Muscle of back (tissue), 11 donors: ENCODE data around the gene SLC6A19. TPM values are rescaled to one million over a fixed set of nuclear protein-coding genes. Genes with fewer than 3 reads are reported as not detected.

Experiments
- DNase-seq, 3 donors: peaks; one replicate each; pipeline versions ENCODE4 v3.0.0 to v3.0.0-alpha.2; 2013
- polyA plus RNA-seq, 10 donors: library from polyadenylated mRNA; unstranded; fragments of 120-200 nt; gene quantifications; one replicate each; pipeline ENCODE4 v1.2.1, GENCODE V29; 2013; ENCODE audit not compliant: insufficient read length in 10 of 10

The SLC6A19 gene
- polyA plus RNA-seq, 10 donors = 0.03 to 0.17 (median 0.10) TPM; not detected in 6

DNA sequence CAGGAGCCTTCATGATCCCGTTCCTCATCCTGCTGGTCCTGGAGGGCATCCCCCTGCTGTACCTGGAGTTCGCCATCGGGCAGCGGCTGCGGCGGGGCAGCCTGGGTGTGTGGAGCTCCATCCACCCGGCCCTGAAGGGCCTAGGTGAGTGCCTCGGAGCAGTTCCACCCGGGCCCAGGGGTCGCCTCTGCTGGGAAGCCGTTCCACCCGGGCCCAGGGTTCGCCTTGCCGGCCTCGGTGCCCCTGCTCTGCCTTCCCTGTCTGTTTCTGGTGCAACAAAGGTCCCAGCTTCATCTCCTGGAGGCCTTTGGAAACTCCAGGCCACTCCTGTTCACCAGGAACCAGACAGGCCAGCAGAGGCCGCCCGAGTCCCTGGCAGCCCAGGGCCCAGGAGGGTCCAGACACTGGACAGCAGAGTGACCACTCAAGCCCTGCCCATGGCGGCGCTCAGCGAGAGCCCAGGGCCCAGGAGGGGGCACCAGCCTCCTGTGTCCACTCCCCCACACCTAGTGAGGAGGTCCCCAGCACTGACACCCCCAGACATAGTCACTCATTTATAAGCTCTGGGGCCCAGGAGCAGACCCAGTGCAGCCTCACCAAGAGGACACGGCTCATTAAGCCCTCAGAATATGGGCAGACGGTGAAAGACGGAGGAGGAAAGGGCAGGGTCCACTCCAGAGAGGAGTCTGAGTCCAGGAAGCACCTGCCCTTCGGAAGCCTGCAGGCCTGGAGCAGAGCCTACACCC, 7.5 kb downstream of the SLC6A19 start:
- DNase-seq = peak in 2 of 3 donors; percentile 10 to 51

DNA sequence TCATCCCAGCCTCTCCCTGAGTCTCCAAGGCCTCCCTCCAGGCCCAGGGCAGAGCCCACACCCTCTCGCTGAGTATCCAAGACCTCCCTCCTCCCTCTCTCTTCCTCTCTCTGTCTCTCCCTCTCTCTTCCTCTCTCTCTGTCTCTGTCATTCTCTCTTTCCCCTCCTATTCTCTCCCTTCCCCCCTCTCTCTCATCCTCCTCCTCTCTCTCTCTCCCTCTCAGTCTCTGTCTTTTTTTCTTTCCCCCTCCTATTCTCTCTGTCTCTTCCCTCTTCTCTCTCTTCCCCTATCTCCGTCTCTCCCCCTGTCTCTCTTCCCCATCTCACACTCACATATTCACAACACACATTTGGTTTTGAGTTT, 8.1 kb downstream of the SLC6A19 start:
- no peak for DNase-seq

DNA sequence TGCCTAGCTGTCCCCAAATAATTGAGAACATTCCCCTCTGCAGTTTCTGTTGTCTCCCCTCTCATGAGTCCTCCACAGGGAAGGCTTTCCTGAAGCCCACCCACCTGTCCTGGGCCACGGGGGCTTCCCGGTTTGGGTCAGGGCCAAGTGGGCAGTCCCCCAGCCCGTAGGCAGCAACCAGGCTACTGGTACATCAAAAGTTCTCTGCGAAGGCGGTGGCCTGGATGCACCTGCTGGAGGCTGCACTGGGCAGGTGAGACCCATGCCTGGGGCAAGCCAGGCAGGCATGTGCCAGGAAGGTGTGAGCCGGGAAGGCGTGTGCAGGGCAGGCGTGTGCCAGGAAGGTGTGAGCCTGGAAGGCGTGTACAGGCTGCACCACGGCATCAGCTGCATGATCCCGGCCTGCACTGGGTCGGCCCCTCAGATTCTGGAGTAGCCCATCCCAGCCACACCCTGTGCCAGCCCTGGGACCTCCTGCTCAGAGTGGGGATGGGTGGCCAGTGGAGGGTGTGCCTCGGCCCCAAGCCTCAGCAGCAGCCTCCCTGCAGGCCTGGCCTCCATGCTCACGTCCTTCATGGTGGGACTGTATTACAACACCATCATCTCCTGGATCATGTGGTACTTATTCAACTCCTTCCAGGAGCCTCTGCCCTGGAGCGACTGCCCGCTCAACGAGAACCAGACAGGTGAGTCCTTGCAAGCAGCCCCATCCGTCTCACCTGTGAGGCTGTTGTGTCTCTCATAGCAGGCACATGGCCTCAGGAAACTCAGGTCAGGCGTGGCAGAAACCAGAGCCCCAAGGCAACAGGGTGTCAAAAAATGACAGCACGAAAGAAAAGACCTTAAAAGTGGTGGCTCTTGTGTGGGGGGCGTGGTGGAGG, 8.7 kb downstream of the SLC6A19 start:
- no peak for DNase-seq

DNA sequence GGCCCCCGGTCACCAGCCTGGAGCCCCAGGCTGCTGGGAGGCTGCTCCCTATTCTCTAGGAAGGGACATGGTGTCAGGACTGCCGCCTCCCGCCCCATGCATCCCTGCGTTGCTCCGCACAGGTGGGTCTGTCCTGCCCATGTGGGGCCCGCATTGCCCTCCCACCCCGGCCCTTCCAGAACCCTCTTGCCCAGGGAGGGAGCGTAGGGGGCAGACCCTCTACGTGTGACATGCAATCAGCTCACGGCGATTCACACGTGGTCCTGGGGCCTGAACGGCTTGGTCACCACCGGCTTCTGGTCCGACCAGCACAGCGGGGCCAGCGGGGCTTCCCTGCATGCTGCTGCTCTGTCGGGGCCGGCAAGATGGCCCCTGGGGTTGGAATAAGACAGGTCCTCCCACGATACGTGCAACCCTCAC, 9.4 kb downstream of the SLC6A19 start:
- no peak for DNase-seq

DNA sequence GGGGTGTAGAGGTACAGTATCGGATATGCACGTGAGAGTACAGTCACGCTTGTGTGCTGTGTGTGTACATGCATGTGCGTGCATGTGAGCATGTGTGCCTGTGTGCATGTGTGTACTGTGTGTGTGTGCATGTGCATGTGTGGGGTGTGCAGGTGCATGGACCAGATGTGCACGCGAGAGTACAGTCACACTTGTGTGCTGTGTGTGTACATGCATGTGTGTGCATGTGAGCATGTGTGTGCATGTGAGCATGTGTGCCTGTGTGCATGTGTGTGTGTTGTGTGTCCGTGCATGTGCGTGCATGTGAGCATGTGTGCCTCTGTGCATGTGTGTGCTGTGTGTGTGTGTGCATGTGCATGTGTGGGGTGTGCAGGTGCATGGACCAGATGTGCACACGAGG, 10.3 kb downstream of the SLC6A19 start:
- DNase-seq = no peak

DNA sequence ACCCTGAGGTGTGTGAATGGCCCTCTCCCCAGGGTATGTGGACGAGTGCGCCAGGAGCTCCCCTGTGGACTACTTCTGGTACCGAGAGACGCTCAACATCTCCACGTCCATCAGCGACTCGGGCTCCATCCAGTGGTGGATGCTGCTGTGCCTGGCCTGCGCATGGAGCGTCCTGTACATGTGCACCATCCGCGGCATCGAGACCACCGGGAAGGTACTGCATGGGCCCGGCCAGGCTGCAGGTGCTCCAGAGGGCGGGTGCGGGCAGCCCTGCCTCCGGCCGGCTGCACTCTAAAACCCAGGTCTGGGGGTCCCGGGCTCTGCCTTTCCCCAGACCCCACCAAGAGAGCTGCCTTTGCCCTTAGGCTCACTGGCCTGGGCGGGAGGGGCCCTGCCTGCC, 10.9 kb downstream of the SLC6A19 start:
- DNase-seq = no peak

DNA sequence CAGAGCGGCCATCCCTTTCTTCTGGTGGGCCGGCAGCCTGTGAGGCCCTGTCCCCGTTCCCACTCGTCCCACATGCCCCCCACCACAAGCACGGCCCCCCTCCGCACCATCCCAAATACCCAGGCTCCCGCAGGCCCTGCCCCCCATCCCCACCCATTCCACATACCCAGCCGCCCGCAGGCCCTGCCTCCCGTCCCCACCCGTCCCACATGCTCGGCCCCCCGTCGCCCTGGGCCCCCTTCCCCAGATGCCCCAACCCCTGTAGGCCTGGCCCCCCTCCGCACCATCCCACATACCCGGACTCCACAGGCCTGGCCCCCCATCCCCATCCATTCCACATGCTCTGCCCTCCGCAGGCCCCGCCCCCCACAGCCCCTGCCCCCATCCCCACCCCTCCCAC, 11.5 kb downstream of the SLC6A19 start:
- no peak for DNase-seq

DNA sequence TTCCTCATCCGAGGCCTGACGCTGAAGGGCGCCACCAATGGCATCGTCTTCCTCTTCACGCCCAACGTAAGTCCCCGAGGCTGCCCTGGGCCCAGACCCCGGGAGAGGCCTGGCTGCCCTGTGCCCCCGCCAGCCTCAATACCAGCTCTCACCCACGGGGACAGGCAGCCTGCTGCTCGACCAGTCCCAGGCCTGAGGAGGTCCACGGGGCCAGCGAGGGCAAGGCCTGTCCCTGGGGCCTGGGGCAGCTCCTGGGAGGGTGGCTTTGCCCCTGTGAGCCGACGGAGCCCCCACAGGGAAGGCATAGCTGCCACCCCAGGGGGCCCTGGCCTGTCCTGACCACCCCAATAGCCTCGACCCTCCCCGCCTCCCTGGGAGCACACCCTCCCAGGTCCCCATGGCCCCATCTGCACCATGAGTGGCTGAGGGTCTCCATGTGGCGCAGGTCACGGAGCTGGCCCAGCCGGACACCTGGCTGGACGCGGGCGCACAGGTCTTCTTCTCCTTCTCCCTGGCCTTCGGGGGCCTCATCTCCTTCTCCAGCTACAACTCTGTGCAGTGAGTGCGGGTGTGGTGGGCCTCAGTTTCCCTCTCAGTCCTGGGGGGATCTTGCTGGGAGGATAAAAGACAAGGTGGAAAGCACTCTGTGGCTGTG, 12.2 kb downstream of the SLC6A19 start:
- DNase-seq = no peak

DNA sequence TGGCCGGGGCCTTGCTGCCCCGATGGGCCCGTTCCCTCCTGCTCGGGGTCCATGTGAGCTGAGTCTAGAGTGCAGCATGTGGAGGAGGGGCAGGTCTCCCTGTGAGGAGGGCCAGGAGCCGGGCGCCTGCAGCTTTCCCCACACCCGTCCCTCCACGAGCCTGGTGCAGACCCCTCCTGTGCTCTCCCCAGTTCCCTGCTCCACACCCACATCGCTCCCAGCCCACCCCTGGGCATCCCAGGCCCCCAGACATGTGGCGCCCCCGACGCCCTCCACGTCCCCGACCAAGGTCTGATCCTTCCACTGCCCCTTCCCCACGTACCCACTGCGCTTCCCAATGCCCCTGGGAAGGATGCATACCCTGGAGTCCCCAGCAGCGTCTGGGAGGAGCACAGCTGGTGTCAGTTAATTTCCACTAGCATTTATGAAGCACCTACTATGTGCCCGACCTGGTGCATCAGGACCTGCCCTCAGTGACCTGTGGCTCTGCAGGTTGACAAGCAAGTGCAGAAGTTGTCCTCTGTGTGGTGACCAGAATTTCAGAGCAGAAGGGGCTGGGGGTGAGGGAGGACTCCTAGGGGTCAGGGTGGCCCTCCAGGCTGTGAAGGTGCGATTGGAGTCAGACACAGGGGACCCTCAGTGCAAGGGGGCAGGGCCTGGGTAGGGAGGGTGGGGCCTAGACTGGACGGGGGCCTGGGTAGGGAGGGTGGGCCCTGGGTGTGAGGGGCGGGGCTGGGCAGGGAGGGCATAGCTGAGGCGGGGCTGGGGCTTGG, 13.0 kb downstream of the SLC6A19 start:
- no peak for DNase-seq

DNA sequence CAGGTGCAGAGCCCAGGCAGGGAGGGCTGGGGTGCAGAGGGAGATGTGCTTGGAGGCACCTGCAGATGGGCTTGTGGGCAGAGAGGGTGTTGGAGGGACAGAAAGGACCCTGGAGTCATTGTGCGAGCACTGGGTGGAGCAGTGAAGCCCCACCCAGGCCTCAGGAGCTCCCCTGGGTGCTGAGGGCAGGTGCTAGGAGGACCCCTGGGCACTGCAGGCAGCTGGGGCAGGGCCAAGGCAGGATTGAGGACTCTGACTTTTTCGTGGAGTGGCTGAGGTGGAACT, 13.5 kb downstream of the SLC6A19 start:
- DNase-seq = no peak

DNA sequence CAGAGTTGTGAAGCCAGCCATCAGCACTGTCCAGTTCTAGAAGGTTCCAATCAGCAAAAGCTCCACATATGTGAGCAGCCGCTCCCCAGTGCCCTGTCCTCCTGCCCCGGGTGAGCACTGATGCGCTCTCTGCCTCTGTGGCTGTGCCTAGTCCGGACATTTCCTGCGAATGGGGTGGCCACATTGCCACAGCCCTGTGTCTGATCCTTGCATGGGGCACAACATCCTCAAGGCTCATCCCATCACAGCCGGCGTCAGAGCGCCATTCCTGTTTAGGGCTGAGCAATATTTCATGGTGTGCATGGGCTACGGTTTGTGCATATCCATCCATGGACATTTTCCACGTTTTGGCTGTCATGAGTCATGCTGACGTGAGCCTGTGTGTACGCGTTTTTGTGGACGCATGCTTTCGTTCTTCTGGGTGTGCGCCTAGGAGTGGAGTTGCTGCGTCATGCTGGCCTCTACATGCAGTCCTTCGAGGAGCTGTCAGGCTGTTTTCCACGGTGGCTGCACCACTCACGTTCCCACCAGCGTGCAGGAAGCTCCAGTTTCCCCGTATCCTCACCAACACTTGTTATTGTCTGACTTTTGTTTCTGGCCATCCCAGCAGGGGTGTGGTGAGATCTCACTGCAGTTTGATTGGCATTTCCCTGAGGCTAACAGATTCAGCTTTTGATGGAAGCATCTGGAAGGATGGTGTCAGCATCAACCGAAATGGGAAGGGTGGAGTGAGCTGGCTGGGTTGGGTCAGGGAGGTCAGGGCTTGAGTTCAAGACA, 14.1 kb downstream of the SLC6A19 start:
- DNase-seq = no peak

DNA sequence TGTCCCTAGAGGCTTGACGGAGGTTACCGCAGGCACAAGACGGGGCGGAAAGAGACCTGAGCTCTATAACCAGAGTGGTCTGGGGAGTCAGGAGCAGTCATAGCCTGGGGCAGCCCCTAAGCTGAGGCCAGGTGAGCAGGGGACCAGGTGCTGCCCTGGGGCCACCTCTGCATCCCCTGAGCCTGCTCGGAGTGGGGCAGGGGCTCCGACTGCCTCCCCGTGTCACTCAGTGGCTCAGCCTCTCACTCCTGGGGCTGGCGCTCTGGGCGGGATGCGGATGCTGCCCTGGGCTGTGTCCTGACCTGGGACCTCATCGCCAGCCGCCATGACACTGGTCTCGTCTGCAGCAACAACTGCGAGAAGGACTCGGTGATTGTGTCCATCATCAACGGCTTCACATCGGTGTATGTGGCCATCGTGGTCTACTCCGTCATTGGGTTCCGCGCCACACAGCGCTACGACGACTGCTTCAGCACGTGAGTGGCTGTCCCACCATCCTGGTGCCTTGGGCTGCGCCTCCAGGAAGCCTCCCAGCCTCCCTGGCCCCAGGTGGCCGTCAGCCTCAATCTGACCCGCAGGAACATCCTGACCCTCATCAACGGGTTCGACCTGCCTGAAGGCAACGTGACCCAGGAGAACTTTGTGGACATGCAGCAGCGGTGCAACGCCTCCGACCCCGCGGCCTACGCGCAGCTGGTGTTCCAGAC, 15.0 kb downstream of the SLC6A19 start:
- no peak for DNase-seq

DNA sequence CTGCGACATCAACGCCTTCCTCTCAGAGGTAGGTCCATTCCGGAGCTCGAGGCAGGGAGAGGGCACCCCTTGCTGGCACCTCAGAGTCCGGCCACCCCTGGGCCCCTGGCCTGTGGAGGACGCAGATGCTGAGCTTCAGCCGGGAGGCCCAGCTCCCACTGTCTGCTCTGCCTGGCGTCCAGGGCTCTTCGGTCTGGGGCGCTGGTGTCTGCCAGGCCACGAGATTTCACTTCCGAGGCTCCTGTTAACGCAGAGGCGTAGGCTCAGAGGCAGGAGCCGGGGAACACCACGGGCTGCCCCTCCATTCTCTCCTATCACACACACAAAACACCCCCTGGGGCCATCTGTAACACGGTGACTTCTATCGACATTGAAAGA, 15.5 kb downstream of the SLC6A19 start:
- no peak for DNase-seq

DNA sequence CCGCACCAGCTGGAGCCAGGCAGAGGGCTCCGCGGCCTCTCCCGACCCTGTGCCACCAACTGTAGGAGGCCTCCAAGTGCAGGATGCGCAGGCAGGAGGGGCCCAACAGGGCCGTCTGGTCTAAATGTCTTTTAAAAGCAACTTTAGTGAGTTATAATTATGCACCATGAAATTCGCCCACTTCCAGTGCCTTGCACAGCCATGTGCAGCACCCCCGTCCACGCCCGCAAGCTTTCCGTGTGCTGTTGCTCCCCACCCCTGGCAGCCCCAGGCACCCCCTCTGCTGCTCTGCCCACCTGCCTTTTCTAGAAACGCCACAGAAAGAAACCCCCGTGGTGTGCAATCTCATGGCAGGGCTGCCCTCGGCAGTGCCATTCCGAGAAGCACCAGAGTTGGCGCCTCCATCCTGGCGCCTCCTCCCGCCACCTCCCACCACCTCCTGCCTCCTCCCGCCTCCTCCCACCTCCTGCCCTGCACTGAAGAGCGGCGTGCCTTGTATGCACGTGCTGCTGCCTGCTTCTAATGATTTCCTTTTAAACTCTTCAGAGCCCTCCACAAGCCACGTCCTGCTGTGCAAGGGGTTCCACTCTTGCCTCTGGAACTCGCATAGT, 16.3 kb downstream of the SLC6A19 start:
- no peak for DNase-seq

DNA sequence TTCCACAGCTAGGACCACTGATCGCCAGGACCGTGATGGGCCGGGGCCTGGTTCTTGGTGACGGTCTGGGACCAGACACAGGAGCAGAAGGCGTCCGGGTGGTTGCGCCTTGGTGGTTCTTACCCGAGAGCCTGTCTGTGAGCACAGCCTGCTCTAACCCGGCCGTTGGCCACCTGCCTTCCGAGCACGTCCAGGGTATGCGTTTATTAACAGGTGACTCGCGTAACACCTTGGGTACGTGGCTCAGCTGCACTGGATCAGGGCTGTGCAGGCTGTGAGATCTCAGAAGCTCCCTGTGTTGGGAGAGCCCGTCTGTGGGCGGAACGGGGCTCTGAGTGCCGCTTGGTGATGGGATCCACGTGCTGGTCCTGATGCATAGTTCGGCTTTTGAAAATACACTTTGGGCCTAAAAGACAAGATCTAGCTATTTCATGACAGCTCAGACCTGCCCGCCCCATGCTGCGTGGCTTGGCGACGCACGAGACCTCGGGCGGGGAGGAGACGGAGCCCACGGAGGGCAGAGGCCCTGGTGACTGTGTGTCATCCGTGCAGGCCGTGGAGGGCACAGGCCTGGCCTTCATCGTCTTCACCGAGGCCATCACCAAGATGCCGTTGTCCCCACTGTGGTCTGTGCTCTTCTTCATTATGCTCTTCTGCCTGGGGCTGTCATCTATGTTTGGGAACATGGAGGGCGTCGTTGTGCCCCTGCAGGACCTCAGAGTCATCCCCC, 17.1 kb downstream of the SLC6A19 start:
- no peak for DNase-seq

DNA sequence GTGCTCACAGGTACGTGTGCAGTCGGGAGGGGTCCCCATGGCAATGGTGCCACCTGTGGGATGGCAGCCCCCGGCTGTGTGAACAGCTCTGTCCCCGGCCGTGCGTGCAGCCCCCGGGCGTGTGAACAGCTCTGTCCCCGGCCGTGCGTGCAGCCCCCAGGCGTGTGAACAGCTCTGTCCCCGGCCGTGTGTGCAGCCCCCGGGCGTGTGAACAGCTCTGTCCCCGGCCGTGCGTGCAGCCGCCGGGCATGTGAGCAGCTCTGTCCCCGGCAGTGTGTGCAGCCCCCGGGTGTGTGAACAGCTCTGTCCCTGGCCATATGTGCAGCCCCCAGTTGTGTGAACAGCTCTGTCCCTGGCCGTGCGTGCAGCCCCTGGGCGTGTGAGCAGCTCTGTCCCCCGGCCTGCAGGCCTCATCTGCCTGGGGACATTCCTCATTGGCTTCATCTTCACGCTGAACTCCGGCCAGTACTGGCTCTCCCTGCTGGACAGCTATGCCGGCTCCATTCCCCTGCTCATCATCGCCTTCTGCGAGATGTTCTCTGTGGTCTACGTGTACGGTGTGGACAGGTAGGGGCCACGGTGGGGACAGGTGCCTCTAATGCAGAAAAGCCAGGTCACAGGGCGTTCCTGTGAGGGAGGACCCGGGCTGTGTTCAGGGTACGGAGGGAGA, 17.8 kb downstream of the SLC6A19 start:
- no peak for DNase-seq

DNA sequence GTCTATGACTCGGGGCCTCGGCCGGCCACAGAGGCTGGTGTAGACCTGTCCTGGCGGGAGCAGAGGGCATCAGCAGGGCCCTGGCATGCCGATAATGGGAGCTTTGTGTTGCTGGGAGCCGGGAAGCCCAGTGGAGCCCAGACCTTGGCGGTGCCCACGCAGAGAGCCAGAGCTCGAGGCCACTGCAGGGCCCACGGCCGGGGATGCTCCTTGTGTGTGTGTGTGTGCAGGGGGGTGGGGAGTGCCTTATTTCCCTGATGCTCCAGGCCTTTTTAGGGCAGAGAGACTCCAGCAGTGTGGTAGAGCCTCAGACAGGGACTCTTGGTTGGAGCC, 18.3 kb downstream of the SLC6A19 start:
- no peak for DNase-seq

DNA sequence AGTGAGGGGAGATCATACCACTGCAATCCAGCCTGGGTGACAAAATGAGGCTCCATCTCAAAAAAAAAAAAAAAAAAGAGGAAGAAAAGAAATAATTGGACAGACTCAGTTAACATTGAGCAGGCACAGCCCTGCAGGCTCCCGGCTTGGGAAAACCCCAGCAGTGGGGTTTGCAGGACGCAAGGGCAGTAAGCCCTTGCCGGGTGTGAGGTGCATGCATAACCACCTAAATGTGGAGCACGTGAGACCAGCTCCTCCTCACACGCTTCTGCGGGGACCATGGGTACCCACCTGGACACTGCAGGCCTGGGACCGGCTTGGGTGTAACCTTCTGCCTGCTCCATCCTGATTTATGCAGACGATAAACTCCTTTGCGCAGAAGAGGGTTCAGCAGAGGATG, 19.0 kb downstream of the SLC6A19 start:
- no peak for DNase-seq

DNA sequence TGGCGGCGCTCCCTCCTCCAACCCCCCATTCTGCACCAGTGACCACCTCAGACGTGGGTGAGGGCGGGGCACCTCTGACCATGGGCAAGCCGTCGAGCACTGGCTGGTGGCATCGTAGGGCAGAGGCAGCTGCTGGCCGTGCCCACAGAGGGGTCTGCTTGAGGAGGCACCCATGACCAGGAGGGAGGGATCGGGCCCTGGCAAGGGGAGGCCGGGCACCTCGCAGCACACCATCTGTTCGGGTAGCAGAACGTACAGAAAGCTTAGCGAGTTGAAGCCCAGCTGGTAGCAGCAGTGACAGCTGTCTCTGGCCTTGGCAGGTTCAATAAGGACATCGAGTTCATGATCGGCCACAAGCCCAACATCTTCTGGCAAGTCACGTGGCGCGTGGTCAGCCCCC, 19.4 kb downstream of the SLC6A19 start:
- DNase-seq = peak in 1 of 3 donors; percentile 10
